Frontal cortex (tissue), 4 donors: ENCODE data around the gene SLC9A1. TPM values are rescaled to one million over a fixed set of nuclear protein-coding genes. Genes with fewer than 3 reads are reported as not detected.
"Not testable (repeated sequence)": the region's sequence is repeated elsewhere in the genome, so short reads cannot be mapped to it uniquely, and the experiment has no call there.

Experiments used
- DNase-seq, 2 donors: peaks; one replicate each; pipeline ENCODE4 v3.0.0; 2012; ENCODE audit warnings: low spot score in 2 of 2
- FAIRE-seq: peaks from 2 replicates; lab custom pipeline; 2012; peaks lifted over from hg19 to GRCh38; lab: Jason Lieb, UNC
- total RNA-seq: library from RNA; depleted of rRNA; stranded (reverse); fragments of >200 nt; gene quantifications from one replicate; pipeline ENCODE4 v1.2.3, GENCODE V29; 2014
- donor health status: control.
- donor health status: control.
- donor health status: control.

SLC9A1 gene
- total RNA-seq: 2.0 TPM

- no peak for FAIRE-seq
- peak; percentile 88 for DNase-seq
These were observed at the start of gene SLC9A1 for GRCh38 chr1:27154991-27155781. Gene SLC9A1 (minus strand): TSS chr1:27155125. CDS start chr1:27154334, 791 bp downstream.

- FAIRE-seq (no peak), DNase-seq (no peak)
These were observed 49.0 kb upstream of the SLC9A1 start for GRCh38 chr1:27203946-27204345.

- DNase-seq (no peak), FAIRE-seq (no peak)
These were observed 46.4 kb upstream of the SLC9A1 start for GRCh38 chr1:27201295-27201694.

GRCh38 chr1:27193194-27193593 lies 38.3 kb upstream of the SLC9A1 start:
- FAIRE-seq (no peak), DNase-seq (no peak)

GRCh38 chr1:27192039-27192529 lies 37.2 kb upstream of the SLC9A1 start:
- DNase-seq: no peak
- FAIRE-seq: no peak

- FAIRE-seq, DNase-seq: not testable (repeated sequence)
These were observed 29.7 kb upstream of the SLC9A1 start for GRCh38 chr1:27184665-27185064.

- DNase-seq (no peak), FAIRE-seq (no peak)
These were observed 25.1 kb upstream of the SLC9A1 start for GRCh38 chr1:27179979-27180378.

GRCh38 chr1:27179379-27179778 lies 24.5 kb upstream of the SLC9A1 start:
- FAIRE-seq (no peak), DNase-seq (no peak)

- FAIRE-seq (no peak), DNase-seq (no peak)
These were observed 22.0 kb upstream of the SLC9A1 start for GRCh38 chr1:27176954-27177353.

- DNase-seq: no peak
- FAIRE-seq: no peak
These were observed 21.4 kb upstream of the SLC9A1 start for GRCh38 chr1:27176323-27176722.

GRCh38 chr1:27172992-27173391 lies 18.1 kb upstream of the SLC9A1 start:
- not testable (repeated sequence) for DNase-seq, FAIRE-seq

- FAIRE-seq (no peak), DNase-seq (no peak)
These were observed 12.0 kb upstream of the SLC9A1 start for GRCh38 chr1:27166929-27167328.

- DNase-seq (no peak), FAIRE-seq (no peak)
These were observed 11.5 kb upstream of the SLC9A1 start for GRCh38 chr1:27166351-27166802.

GRCh38 chr1:27163093-27163492 lies 8.2 kb upstream of the SLC9A1 start:
- FAIRE-seq (no peak), DNase-seq (no peak)

GRCh38 chr1:27162090-27162489 lies 7.2 kb upstream of the SLC9A1 start:
- no peak for FAIRE-seq
- no peak for DNase-seq

GRCh38 chr1:27161594-27161993 lies 6.7 kb upstream of the SLC9A1 start:
- FAIRE-seq (no peak), DNase-seq (no peak)

GRCh38 chr1:27157194-27157593 lies 2.3 kb upstream of the SLC9A1 start:
- no peak for FAIRE-seq
- no peak for DNase-seq

GRCh38 chr1:27154469-27154990 lies 395 bp downstream of the SLC9A1 start:
- FAIRE-seq: no peak
- DNase-seq: peak in 1 of 2 donors; percentile 20

GRCh38 chr1:27153927-27154358 lies 982 bp downstream of the SLC9A1 start:
- no peak for FAIRE-seq
- no peak for DNase-seq

- DNase-seq (no peak), FAIRE-seq (no peak)
These were observed 1.4 kb downstream of the SLC9A1 start for GRCh38 chr1:27153549-27153886.

GRCh38 chr1:27152829-27153548 lies 1.9 kb downstream of the SLC9A1 start:
- no peak for FAIRE-seq

More at GRCh38 chr1:27152829-27153548, 1.9 kb downstream of the SLC9A1 start:
- no peak for DNase-seq
